MCF 10A (cell line): ENCODE measurements around the gene APOL1. TPM values are rescaled to one million over a fixed set of nuclear protein-coding genes. Genes with fewer than 3 reads are reported as not detected.

Experiments
- BruUV-seq: library from RNA; stranded (reverse); fragments of 400-500 nt; replicated peaks from 2 replicates; lab custom pipeline; 2021; lab: Mats Ljungman, UMichigan
- CTCF ChIA-PET: fragments of 300-600 bp; sonication (Branson Sonifier 250); formaldehyde crosslinking; extraction: SDS; loops from one replicate; lab custom pipeline; 2021; ENCODE audit warnings: antibody characterized with exemption, inconsistent platforms; lab: Yijun Ruan, JAX
- POLR2A ChIA-PET: fragments of 300-600, 350-650 bp; sonication (Branson Sonifier 250); formaldehyde crosslinking; extraction: SDS; loops from one replicate; lab custom pipeline; 2020; ENCODE audit warnings: antibody characterized with exemption, inconsistent platforms; lab: Yijun Ruan, JAX
- DNase-seq: peaks from one replicate; pipeline ENCODE4 v3.0.0-alpha.2; 2018; ENCODE audit not compliant: unreplicated experiment
- H3K27ac Mint-ChIP-seq: one replicate; pipeline ENCODE4 v1.8.0; 2022; ENCODE audit warnings: mild to moderate bottlenecking, low read depth, mixed read lengths; ENCODE audit not compliant: unreplicated experiment
- H3K27me3 Mint-ChIP-seq: one replicate; pipeline ENCODE4 v1.8.0; 2022; ENCODE audit warnings: mixed read lengths; ENCODE audit not compliant: insufficient read depth, unreplicated experiment
- H3K36me3 Mint-ChIP-seq: one replicate; pipeline ENCODE4 v1.8.0; 2022; ENCODE audit warnings: mild to moderate bottlenecking, moderate library complexity, mixed read lengths; ENCODE audit not compliant: insufficient read depth, unreplicated experiment
- H3K4me1 Mint-ChIP-seq: one replicate; pipeline ENCODE4 v1.8.0; 2022; ENCODE audit warnings: mixed read lengths; ENCODE audit not compliant: insufficient read depth, unreplicated experiment
- H3K4me3 Mint-ChIP-seq: one replicate; pipeline ENCODE4 v1.8.0; 2022; ENCODE audit warnings: mild to moderate bottlenecking, moderate library complexity, mixed read lengths; ENCODE audit not compliant: unreplicated experiment
- H3K9me3 Mint-ChIP-seq: one replicate; pipeline ENCODE4 v1.8.0; 2022; ENCODE audit warnings: mixed read lengths; ENCODE audit not compliant: unreplicated experiment
- CTCF ChIP-seq: fragments of 200-600 bp; IDR thresholded peaks from one replicate; pipeline ENCODE4 v1.8.0; 2022; ENCODE audit warnings: antibody characterized with exemption, mild to moderate bottlenecking; ENCODE audit not compliant: unreplicated experiment
- intact Hi-C: fragments of 100-400 bp; cut with micrococcal nuclease; formaldehyde crosslinking; loops from 2 replicates; pipeline ENCODE4 v1.14.1; 2022
- total RNA-seq: library from RNA; stranded (reverse); gene quantifications from 2 replicates; pipeline ENCODE4 v1.2.3, GENCODE V29; 2022

APOL1 gene
- total RNA-seq, 1 experiment from 2014 or later, result 0.14 TPM

- Mint-ChIP-seq H3K27ac (no peak overlapping the region), H3K4me3 (no peak overlapping the region), H3K27me3 (no peaks in the 10 kb centered on the region), H3K4me1 (no peaks in the 10 kb centered on the region), H3K36me3 (peaks cover 90% of the 10 kb centered on the region), H3K9me3 (no peaks in the 10 kb centered on the region)
- ChIA-PET POLR2A (interaction anchor here (0.6 to 1.1 kb wide), 2 partner anchors 13 to 1268 kb away, joined by 3 to 5 read pairs; no protein-coding TSS in a partner anchor), CTCF (interaction anchor here (1.1 to 11.4 kb wide), 5 partner anchors 8 to 216 kb away, joined by 3 to 180 read pairs (median 3); partner anchors contain the start of gene APOL2)
- BruUV-seq, result no TSS peak
- DNase-seq, result no peak
- intact Hi-C loops, result no loop called here
- TF ChIP-seq CTCF, result no peak
Observed at GRCh38 chr22:36294293-36294620, 41.3 kb downstream of the APOL1 start.

- no peak overlapping the region for H3K4me3 Mint-ChIP-seq
Observed at GRCh38 chr22:36294801-36295200, 41.9 kb downstream of the APOL1 start.

GRCh38 chr22:36295247-36295646 lies 42.3 kb downstream of the APOL1 start:
- CTCF ChIA-PET, result interaction anchor here (1.1 to 11.4 kb wide), 3 partner anchors 9 to 174 kb away, joined by 3 to 180 read pairs (median 8); no protein-coding TSS in a partner anchor
- POLR2A ChIA-PET, result interaction anchor here (0.5 kb wide), 1 partner anchor 36 kb away, joined by 3 read pairs; no protein-coding TSS in a partner anchor
- intact Hi-C loops, result no loop called here
- Mint-ChIP-seq H3K4me1 (no peaks in the 10 kb centered on the region), H3K36me3 (peaks cover 91% of the 10 kb centered on the region), H3K27ac (peak overlapping the region; percentile 18), H3K27me3 (no peaks in the 10 kb centered on the region), H3K4me3 (no peak overlapping the region), H3K9me3 (no peaks in the 10 kb centered on the region)
- BruUV-seq, result no TSS peak
- no peak for DNase-seq
- TF ChIP-seq CTCF, result no peak

More at GRCh38 chr22:36294801-36295200, 41.9 kb downstream of the APOL1 start:
- ChIA-PET CTCF (interaction anchor here (1.1 to 11.4 kb wide), 3 partner anchors 8 to 175 kb away, joined by 3 to 180 read pairs (median 8); no protein-coding TSS in a partner anchor), POLR2A (no interaction called here)
- BruUV-seq, result no TSS peak
- H3K27ac Mint-ChIP-seq, result no peak overlapping the region
- TF ChIP-seq CTCF, result no peak
- intact Hi-C loops, result no loop called here
- H3K9me3 Mint-ChIP-seq, result no peaks in the 10 kb centered on the region
- H3K36me3 Mint-ChIP-seq, result peaks cover 90% of the 10 kb centered on the region
- no peaks in the 10 kb centered on the region for H3K27me3 Mint-ChIP-seq
- no peaks in the 10 kb centered on the region for H3K4me1 Mint-ChIP-seq
- DNase-seq, result no peak

- no TSS peak for BruUV-seq
- Mint-ChIP-seq H3K27ac (no peak overlapping the region), H3K4me3 (no peak overlapping the region), H3K36me3 (peaks cover 96% of the 10 kb centered on the region), H3K9me3 (no peaks in the 10 kb centered on the region), H3K27me3 (no peaks in the 10 kb centered on the region), H3K4me1 (no peaks in the 10 kb centered on the region)
- no peak for DNase-seq
- ChIA-PET CTCF (interaction anchor here (1.0 to 11.4 kb wide), 3 partner anchors 10 to 173 kb away, joined by 5 to 180 read pairs (median 18); no protein-coding TSS in a partner anchor), POLR2A (interaction anchor here (1.5 kb wide), 1 partner anchor 174 kb away, joined by 7 read pairs; no protein-coding TSS in a partner anchor)
- intact Hi-C loops, result no loop called here
- TF ChIP-seq CTCF, result no peak
Observed at GRCh38 chr22:36296690-36297089, 43.8 kb downstream of the APOL1 start.
